Dermis blood vessel endothelial cell (primary cell): ENCODE measurements around the gene FRG1. TPM values are rescaled to one million over a fixed set of nuclear protein-coding genes. Genes with fewer than 3 reads are reported as not detected.
"Not testable (repeated sequence)": the region's sequence is repeated elsewhere in the genome, so short reads cannot be mapped to it uniquely, and the experiment has no call there.

Source experiments
- DNase-seq: peaks from one replicate; pipeline ENCODE4 v3.0.0; 2010
- total RNA-seq: library from RNA; depleted of rRNA; stranded (reverse); fragments of >200 nt; gene quantifications from 2 replicates; pipeline ENCODE4 v1.2.3, GENCODE V29; 2014

The FRG1 gene
- total RNA-seq, 1 donor from 2014 or later, result 47.0 TPM

DNA sequence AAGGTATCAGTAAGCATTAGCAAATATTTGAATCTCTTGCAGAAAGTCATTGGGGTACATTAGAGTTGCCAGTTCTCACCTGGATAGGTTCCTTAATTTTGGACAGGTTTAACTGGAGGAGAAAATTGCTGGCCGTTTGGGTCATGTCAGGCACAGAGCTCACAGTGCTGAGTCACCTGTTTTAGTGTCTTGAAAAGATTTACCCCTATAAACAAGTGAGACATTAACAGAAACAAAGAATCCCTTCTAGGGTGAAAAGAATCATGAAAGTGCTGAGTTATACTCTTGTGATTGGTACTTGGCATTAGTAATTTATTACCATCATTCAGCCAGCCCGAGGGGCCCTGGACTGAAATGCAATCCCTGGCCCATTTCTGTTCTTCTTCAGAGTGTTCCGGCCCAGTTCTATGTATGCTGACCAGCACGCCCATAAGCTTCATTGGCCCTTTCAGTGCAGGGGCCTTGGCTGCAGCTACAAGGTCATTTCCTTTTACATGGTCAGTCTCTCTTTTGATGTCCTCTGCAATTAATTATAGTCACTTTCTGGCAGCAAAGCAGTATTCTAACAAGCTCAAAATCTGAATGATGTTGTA lies 45.1 kb downstream of the FRG1 start:
- DNase-seq, result not testable (repeated sequence)

DNA sequence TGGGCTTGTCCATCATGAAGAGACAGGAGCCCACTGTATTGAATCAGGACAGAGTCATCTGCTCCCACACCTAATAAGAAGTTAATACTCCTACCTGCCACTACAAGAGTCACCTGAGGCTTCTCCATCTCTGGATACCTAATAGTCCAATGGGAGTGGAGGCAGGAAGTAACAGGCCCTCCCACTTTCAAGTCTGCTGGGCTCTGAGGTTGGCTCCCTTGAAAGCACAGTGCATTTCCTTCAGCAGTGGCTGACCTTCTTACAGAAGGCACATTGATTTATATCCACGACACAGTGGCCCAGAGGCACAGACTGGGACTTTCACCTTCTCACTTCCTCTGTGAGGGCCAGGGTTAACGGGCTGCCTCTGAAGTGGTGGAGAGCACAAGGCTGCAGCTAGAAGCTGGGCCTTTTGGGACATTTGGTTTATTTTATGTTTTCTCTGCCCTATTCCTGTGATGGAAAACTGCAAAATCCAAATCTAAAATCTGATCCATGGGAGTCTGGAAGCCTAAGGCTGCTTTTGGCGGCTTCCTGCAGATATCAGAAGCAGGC lies 48.3 kb downstream of the FRG1 start:
- no peak for DNase-seq

DNA sequence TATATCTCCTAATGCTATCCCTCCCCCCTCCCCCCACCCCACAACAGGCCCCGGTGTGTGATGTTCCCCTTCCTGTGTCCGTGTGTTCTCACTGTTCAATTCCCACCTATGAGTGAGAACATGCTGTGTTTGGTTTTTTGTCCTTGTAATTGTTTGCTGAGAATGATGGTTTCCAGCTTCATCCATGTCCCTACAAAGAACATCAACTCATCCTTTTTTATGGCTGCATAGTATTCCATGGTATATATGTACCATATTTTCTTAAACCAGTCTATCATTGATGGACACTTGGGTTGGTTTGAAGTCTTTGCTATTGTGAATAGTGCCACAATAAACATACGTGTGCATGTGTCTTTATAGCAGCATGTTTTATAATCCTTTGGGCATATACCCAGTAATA lies 49.3 kb downstream of the FRG1 start:
- not testable (repeated sequence) for DNase-seq

Other genes with a start within 250 kb of the FRG1 start
- gene FRG2, start 86.4 kb downstream of the FRG1 start, total RNA-seq, result not detected in 2 replicates
- not detected in 2 replicates for gene DBET, start 123.6 kb downstream of the FRG1 start, total RNA-seq
- not detected in 2 replicates for gene DUX4, start 232.9 kb downstream of the FRG1 start, total RNA-seq